Right ventricle myocardium inferior (tissue), 1 donor: ENCODE measurements around the gene RPL29. TPM values are rescaled to one million over a fixed set of nuclear protein-coding genes. Genes with fewer than 3 reads are reported as not detected.

Source experiments
- ATAC-seq: fragments of 200-7000 bp; cut with Tn5 transposase; one replicate; pipeline ENCODE4 v1.9.1; 2020; ENCODE audit warnings: mild to moderate bottlenecking, moderate library complexity
- DNase-seq: peaks from one replicate; pipeline ENCODE4 v3.0.0; 2021; ENCODE audit errors: missing footprints
- intact Hi-C: fragments of 100-400 bp; cut with DNase I; formaldehyde crosslinking; loops from one replicate; pipeline ENCODE4 v1.11.0; 2022
- total RNA-seq: library from RNA; stranded (reverse); fragmentation: NEBNext Ultra II Directional; extraction: Animal tissue kit (Norgen Biotek cat#: 25700); gene quantifications from one replicate; pipeline ENCODE4 v1.2.1, GENCODE V29; 2021
- donor health status: DM: no; HTN: yes; CAD: no; lungs with severe emphysema.

Gene RPL29
- total RNA-seq, 1 donor from 2014 or later = 677 TPM

GRCh38 chr3:51971350-51971749 is 24.3 kb downstream of the RPL29 start:
- no peak for ATAC-seq
- peak; percentile 57 for DNase-seq
- intact Hi-C loops = loop anchor here (10.0 kb wide), 1 partner anchor 433 kb away; no protein-coding TSS in a partner anchor

- DNase-seq (peak; percentile 37), ATAC-seq (no peak)
- intact Hi-C loops = loop anchor here (10.0 kb wide), 1 partner anchor 434 kb away; no protein-coding TSS in a partner anchor
Observed at GRCh38 chr3:51970606-51971300, 24.9 kb downstream of the RPL29 start.

- intact Hi-C loops = loop anchor here (10.0 kb wide), 1 partner anchor 435 kb away; no protein-coding TSS in a partner anchor
- ATAC-seq (no peak), DNase-seq (peak; percentile 53)
Observed at GRCh38 chr3:51969841-51970240, 25.9 kb downstream of the RPL29 start.

GRCh38 chr3:51968883-51969678 is 26.6 kb downstream of the RPL29 start:
- DNase-seq (peak; percentile 32), ATAC-seq (no peak)
- intact Hi-C loops = no loop called here

GRCh38 chr3:51968170-51968775 is 27.4 kb downstream of the RPL29 start:
- intact Hi-C loops = no loop called here
- DNase-seq (peak; percentile 68), ATAC-seq (peak; percentile 4)

- DNase-seq (peak; percentile 87), ATAC-seq (peak; percentile 77)
- intact Hi-C loops = no loop called here
Observed at GRCh38 chr3:51967384-51968169, 28.1 kb downstream of the RPL29 start, which contains the start of gene PCBP4. TSS of gene PCBP4 (minus strand) at chr3:51967454. CDS start at chr3:51961240, 6,214 bp downstream.

GRCh38 chr3:51966922-51967383 is 28.7 kb downstream of the RPL29 start:
- ATAC-seq (peak; percentile 1), DNase-seq (no peak)
- intact Hi-C loops = no loop called here

GRCh38 chr3:51966486-51966885 is 29.2 kb downstream of the RPL29 start:
- ATAC-seq (no peak), DNase-seq (peak; percentile 55)
- intact Hi-C loops = no loop called here

- DNase-seq (peak; percentile 1), ATAC-seq (no peak)
- intact Hi-C loops = no loop called here
Observed at GRCh38 chr3:51966016-51966415, 29.7 kb downstream of the RPL29 start.

GRCh38 chr3:51964521-51964920 is 31.2 kb downstream of the RPL29 start:
- intact Hi-C loops = no loop called here
- no peak for ATAC-seq
- DNase-seq = peak; percentile 58

GRCh38 chr3:51963951-51964451 is 31.7 kb downstream of the RPL29 start:
- intact Hi-C loops = no loop called here
- peak; percentile 49 for DNase-seq
- no peak for ATAC-seq

- DNase-seq (peak; percentile 65), ATAC-seq (no peak)
- intact Hi-C loops = no loop called here
Observed at GRCh38 chr3:51962854-51963530, 32.7 kb downstream of the RPL29 start.

GRCh38 chr3:51961602-51962569 is 33.8 kb downstream of the RPL29 start:
- DNase-seq (peak; percentile 61), ATAC-seq (peak; percentile 82)
- intact Hi-C loops = no loop called here

GRCh38 chr3:51961011-51961410 is 34.7 kb downstream of the RPL29 start:
- ATAC-seq (no peak), DNase-seq (peak; percentile 51)
- intact Hi-C loops = no loop called here

- DNase-seq (peak; percentile 50), ATAC-seq (no peak)
- intact Hi-C loops = no loop called here
Observed at GRCh38 chr3:51960386-51960785, 35.3 kb downstream of the RPL29 start.

- DNase-seq (peak; percentile 30), ATAC-seq (no peak)
- intact Hi-C loops = no loop called here
Observed at GRCh38 chr3:51959651-51960050, 36.0 kb downstream of the RPL29 start.
